Activated CD8-positive, alpha-beta memory T cell treated with anti-CD3 and anti-CD28 coated beads, Interleukin-2, amount 50 U/mL, for 4 hours (primary cell): Measurements from ENCODE around the gene NELFE.
"Not testable (repeated sequence)": the region's sequence is repeated elsewhere in the genome, so short reads cannot be mapped to it uniquely, and the experiment has no call there.

Experiments
- DNase-seq: peaks from one replicate; pipeline ENCODE4 v3.0.0-alpha.2; 2020

NELFE gene

DNA sequence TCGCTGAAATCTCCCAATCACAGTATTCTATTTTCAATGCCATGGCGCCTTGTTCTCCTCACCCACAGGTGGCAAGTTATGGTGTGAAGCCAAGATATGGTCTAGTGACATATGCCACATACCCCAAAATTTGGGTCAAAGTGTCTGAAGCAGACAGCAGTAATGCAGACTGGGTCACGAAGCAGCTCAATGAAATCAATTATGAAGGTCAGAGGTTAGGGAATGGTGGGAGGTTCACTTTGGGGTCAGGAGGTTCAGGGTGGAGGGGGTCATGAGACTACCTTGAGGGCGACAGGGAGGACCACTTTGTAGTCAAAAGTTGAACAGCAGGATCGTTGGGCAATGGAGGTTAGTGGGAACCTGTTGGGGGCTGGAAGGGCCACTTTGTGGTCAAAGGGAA lies 10.5 kb downstream of the NELFE start:
- no peak for DNase-seq

DNA sequence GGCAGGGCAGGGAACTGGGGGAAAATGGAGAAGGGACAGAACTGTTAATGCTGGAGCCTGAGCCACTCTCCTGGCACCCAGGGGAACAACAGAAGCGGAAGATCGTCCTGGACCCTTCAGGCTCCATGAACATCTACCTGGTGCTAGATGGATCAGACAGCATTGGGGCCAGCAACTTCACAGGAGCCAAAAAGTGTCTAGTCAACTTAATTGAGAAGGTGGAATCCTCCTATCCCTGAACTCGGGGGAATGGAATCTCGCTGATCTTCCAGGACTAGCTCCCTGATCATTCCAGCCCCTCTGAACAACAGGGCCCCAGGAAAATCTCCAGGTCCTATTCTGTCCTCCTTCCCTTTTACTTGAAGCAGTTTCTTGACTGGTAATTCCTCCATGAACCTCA lies 10.9 kb downstream of the NELFE start:
- no peak for DNase-seq

DNA sequence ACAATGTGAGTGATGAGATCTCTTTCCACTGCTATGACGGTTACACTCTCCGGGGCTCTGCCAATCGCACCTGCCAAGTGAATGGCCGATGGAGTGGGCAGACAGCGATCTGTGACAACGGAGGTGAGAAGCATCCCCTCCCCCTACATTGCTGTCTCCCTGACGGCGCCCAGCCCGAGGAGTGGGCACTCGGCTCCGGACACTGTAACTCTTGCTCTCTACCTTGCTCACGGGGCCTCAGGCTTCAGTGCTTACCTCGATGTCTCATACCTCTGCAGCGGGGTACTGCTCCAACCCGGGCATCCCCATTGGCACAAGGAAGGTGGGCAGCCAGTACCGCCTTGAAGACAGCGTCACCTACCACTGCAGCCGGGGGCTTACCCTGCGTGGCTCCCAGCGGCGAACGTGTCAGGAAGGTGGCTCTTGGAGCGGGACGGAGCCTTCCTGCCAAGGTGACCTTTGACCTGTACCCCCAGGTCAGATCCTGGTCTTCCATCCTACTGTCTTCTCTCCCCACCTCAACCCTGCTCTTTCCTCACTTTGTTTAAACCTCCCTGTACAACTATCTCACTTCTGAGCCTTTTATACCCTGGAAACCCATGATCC lies 11.6 kb downstream of the NELFE start:
- DNase-seq = no peak

DNA sequence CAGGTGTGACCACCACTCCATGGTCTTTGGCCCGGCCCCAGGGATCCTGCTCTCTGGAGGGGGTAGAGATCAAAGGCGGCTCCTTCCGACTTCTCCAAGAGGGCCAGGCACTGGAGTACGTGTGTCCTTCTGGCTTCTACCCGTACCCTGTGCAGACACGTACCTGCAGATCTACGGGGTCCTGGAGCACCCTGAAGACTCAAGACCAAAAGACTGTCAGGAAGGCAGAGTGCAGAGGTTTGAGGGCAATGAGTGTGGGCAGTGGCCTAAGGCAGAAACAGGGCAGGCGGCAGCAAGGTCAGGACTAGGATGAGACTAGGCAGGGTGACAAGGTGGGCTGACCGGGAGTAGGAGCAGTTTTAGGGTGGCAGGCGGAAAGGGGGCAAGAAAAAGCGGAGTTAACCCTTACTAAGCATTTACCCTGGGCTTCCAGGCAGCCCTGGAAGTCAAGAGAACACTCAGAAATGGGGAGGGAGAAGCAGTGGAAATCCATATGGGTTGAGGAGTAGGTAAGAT lies 12.3 kb downstream of the NELFE start:
- no peak for DNase-seq

DNA sequence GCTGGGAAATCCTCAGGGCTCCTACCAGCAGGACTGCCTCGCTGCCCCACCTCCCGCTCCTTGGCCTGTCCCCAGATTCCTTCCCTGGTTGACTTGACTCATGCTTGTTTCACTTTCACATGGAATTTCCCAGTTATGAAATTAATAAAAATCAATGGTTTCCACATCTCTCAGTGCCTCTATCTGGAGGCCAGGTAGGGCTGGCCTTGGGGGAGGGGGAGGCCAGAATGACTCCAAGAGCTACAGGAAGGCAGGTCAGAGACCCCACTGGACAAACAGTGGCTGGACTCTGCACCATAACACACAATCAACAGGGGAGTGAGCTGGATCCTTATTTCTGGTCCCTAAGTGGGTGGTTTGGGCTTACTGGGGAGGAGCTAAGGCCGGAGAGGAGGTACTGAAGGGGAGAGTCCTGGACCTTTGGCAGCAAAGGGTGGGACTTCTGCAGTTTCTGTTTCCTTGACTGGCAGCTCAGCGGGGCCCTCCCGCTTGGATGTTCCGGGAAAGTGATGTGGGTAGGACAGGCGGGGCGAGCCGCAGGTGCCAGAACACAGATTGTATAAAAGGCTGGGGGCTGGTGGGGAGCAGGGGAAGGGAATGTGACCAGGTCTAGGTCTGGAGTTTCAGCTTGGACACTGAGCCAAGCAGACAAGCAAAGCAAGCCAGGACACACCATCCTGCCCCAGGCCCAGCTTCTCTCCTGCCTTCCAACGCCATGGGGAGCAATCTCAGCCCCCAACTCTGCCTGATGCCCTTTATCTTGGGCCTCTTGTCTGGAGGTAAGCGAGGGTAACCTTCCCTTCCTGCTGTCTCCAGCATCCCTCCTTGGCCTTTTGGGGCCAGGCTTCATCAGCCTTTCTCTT lies 13.0 kb downstream of the NELFE start, which contains the start of gene CFB:
CFB (plus strand) TSS at position 589 of the 863 bp plus-strand sequence; CDS start at position 716, 127 bp downstream.
- no peak for DNase-seq

DNA sequence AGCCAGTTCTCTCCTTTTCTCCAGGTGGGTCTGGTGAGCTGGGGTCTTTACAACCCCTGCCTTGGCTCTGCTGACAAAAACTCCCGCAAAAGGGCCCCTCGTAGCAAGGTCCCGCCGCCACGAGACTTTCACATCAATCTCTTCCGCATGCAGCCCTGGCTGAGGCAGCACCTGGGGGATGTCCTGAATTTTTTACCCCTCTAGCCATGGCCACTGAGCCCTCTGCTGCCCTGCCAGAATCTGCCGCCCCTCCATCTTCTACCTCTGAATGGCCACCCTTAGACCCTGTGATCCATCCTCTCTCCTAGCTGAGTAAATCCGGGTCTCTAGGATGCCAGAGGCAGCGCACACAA lies 13.6 kb downstream of the NELFE start:
- DNase-seq = no peak

DNA sequence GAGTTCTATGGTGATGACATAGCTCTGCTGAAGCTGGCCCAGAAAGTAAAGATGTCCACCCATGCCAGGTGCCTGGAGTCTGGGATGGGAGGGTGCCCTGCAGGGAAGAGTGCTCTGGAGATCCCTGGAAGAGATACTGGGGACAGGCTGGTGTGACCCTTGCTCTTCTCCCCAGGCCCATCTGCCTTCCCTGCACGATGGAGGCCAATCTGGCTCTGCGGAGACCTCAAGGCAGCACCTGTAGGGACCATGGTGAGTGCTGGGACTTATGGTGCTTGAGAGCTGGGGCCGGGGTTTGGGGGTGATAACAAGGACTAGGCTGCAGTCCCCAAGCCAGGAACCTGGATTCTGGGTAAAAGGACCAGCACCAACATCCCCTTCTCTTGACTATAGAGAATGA lies 15.0 kb downstream of the NELFE start:
- DNase-seq = no peak

DNA sequence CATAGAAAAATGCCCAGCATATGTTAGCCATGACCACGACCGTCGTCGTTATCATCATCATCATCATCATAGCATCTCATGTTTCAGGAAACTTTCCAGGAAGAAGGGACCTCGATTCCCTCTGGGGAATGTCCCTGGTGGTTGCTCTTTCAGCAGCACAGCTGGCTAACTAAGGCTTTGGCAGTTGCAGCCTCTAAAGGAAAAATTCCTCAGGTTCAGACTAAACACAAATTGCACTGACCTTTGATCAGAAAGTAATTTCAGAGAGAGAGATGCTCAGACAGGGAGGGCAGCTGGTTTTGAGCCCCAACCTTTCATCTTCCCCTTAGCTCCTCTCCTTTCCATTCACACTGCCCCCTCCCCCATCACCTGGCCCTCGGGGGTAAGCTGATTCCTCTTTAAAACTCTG lies 18.5 kb downstream of the NELFE start:
- DNase-seq = no peak

DNA sequence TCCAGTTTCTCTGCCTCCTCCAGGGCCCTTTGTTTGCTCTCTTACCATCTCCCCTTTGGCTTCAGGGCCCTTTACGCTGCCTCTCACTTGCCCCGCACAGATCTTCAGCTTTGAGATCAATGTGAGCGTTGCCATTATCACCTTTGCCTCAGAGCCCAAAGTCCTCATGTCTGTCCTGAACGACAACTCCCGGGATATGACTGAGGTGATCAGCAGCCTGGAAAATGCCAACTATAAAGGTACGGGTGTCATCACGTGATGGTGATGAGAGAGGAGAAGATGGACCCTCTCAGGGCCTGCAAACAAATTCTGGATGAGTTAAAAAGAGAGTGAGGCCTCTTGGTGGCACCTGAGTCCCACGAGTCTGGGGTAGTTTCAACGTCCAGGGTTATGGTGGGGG lies 22.9 kb downstream of the NELFE start:
- no peak for DNase-seq

DNA sequence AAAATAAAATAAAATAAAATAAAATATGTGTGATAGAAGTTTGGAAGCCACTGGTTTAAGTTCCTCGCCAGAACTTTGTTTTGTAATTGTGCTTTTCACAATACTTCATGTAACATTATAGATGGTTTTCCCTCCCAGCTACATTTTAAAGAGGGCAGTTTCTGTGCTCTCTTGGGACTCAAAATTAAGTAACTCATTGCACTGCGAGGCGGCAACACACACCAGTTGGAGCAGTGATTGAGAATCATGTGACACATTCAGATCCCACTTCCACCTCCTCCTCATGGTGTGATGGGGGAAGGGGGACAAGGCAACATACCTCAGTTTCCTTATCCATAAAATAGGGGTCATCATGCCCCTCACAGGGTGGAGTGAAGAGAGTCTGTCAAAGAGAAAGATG lies 23.8 kb downstream of the NELFE start:
- no peak for DNase-seq

DNA sequence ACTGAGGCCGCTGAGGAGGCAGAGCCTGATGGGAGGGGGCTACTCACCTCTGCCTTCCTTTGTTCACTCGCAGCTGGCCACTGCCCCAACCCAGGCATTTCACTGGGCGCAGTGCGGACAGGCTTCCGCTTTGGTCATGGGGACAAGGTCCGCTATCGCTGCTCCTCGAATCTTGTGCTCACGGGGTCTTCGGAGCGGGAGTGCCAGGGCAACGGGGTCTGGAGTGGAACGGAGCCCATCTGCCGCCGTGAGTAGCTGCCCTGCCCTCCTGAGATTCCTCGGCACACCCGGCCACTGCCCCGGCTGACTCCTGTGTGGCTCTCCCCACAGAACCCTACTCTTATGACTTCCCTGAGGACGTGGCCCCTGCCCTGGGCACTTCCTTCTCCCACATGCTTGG lies 25.2 kb downstream of the NELFE start:
- no peak for DNase-seq

DNA sequence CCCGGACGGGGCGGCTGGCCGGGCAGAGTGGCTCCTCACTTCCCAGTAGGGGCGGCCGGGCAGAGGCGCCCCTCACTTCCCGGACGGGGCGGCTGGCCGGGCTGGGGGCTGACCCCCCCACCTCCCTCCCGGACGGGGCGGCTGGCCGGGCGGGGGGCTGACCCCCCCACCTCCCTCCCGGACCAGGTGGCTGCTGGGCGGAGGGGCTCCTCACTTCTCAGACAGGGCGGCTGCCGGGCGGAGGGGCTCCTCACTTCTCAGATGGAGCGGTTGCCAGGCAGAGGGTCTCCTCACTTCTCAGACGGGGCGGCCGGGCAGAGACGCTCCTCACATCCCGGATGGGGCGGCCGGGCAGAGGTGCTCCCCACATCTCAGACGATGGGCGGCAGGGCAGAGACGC lies 26.6 kb downstream of the NELFE start:
- DNase-seq = not testable (repeated sequence)

DNA sequence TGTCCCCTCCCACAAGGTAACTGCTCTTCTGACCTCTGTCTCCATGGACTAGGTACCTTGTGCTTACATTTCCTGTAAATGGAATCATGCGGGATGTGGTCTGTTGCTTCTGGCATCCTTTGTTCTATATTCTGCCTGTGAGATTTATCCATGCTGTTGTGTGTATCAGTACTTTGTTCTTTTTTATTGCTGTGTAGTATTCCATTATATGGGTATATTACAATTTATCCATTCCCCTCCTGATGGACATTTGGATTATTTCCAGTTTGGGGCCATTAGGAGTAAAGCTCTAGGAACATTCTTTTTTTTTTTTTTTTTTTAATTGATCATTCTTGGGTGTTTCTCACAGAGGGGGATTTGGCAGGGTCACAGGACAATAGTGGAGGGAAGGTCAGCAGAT lies 27.8 kb downstream of the NELFE start:
- no peak for DNase-seq

DNA sequence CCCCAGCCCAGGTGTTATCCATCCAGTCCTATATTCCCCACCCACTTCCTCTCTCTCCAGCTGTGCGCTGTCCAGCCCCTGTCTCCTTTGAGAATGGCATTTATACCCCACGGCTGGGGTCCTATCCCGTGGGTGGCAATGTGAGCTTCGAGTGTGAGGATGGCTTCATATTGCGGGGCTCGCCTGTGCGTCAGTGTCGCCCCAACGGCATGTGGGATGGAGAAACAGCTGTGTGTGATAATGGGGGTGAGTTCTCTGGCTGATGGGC lies 30.2 kb downstream of the NELFE start:
- DNase-seq = no peak

DNA sequence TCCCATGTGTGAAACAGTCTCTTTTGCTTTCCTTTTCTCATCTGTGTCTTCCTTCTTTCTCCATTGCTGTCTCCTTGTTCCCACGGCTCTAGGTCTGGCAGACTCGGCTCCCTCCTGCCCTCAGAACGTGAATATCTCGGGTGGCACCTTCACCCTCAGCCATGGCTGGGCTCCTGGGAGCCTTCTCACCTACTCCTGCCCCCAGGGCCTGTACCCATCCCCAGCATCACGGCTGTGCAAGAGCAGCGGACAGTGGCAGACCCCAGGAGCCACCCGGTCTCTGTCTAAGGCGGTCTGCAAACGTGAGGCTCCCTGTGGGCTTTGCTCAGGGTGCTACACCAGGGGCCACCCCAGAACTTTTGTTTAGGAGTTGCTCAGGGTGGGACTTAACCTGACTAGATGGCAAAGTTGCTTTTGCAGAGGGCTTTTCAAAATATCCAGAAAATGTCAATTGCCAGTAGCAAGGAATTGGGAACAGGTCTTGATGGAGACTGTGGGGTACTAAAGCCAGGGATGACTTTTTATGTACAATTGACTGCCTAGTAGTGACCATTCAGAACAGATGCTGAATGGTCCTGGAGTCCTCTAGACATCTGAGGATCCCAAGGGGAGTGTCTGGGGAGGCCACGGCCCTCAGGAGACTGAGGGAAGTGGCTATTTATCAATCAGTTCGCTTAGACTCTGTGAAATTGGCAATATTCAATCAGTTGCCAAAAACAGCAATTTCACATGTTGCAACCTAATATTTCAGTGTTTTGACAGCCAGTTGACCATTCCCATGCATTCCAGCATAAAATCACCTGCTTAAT lies 30.7 kb downstream of the NELFE start:
- DNase-seq = no peak

DNA sequence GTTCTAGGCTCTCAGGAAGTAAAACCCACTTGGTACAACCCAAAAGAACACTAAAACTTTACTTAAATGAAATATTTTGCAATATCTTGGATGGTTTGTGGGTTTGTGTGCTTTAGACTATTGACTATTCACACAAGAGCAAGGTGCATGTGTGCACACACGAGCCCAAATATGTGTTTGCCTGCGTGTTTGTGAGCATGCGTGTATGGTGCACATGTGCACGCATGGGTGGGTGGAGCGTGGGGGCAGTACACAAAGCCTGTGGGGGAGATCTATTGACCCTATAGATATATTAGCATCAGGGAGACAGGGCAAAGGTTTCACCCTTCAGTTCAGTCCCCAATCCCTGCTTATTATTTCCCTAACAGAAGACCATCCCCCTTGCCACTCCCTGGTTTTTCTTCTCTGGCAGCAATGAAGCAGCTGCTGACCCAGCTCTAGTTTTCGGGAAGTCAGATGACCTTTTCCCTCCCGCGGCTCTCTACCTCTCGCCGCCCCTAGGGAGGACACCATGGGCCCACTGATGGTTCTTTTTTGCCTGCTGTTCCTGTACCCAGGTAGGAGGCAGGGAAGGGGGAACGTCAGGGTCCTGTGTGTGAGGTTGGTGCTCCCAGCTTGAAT lies 31.4 kb downstream of the NELFE start, which contains the start of gene C2:
C2 (plus strand) TSS at position 476 of the 621 bp plus-strand sequence; CDS start at position 512, 36 bp downstream.
- DNase-seq = no peak

DNA sequence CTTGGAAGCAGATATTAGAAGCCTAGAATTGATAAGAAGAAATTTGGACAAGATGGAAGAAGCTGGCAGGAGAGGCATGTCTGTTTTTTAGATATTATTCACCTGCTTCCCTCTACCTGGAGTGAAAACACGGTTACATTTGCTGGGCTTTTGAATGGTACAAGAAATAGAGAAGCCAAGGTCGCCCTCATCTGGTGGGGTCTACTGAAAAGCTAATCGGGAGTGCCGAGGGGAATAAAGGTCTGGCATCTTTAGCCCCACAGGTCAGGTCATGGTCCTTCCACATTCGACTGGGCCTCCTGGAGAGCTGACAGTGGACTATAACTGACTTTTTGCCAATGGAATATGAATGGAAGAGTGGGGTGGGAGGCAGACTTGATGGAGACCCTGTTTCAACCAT lies 35.8 kb downstream of the NELFE start:
- DNase-seq = peak; percentile 28

DNA sequence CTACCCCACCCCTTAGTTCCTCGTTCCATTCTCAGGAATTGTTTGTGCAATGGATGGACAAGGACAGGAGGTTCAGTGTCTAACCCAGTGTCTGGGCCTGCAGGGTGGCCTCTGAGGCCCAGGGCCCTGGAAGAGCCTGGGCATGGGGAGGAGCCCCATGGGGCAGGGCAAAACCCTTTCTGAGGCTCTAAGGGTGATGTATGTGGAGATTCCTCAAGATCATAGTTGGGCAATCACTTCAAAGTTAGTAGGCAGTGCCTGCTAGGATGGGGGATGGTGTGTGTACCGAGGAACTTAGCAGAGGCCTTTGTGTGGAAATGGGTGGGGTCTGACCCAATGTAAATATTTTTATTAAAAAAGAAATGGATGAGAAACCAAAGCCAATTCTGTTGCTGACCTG lies 38.0 kb downstream of the NELFE start:
- DNase-seq = no peak

DNA sequence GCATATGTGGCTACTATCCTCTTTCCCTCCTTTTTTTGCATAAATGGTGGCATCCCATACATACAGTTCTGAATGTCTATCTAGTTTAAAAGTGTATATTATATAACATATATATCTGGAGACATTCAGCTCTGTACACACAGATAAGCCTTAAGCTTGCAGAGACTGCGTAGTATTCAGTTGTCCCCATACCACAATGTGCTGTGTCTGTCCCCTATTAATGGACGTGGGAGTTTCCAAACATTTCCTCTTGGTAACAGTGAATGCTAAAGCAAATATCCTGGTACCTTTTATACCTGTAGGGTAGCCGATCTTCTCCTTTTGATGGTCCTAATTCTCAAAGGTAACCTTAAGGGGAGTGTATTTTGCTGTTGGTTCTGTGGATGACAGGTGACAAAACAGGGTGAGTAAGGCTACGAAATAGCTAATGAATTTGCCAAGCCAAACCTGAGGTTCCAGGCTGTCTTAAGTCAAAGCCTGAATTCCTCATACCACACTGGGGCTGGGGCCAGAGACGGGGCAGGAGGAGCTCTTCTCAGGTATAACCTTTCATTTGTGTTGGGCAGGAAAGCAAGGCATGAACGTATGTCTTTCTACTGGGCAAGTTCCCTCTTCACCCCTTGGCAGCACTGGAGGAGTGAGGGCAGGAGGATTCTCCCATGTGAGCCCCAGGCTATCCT lies 39.0 kb downstream of the NELFE start:
- DNase-seq = no peak

DNA sequence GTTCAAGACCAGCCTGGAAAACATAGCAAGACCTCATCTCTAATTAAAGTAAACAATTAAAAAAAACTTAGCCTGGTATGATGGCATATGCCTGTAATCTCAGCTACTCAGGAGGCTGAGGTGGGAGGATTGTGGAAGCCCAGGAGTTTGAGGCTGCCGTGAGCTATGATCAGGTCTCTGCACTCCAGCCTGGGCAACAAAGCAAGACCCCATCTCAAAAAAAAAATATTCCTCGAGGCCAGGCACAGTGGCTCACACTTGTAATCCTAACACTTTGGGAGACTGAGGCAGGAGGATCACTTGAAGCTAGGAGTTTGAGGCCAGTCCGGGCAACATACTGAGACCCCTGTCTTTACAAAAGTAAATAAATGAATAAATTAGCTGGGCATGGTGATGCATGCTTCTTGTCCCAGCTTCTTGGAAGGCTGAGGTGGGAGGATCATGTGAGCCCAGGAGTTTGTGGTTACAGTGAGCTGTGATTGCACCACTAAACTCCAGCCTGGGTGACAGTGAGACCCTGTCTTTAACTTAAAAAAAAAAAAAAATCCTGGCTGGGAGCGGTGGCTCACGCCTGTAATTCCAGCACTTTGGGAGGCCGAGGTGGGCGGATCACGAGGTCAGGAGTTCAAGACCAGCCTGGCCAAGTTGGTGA lies 40.6 kb downstream of the NELFE start:
- no peak for DNase-seq

DNA sequence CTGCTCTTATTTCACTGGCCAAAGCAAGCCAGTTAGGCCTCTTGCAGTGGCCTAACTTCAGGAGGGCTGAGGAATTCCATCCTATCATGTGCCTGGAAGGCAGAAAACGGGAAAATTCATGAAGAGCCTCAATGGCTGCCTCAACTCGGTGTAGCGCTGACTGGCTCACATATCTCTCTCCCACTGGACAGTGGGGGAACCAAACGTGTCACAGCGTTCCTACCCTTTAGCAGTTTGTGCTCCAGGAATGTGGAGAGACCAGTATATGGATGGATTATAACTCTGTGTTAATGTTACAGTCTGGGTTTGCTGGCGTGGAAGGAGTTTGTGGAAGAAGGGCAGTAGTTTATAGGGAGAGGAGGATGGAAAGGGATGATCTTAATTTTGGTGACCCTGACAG lies 43.0 kb downstream of the NELFE start:
- DNase-seq = no peak

DNA sequence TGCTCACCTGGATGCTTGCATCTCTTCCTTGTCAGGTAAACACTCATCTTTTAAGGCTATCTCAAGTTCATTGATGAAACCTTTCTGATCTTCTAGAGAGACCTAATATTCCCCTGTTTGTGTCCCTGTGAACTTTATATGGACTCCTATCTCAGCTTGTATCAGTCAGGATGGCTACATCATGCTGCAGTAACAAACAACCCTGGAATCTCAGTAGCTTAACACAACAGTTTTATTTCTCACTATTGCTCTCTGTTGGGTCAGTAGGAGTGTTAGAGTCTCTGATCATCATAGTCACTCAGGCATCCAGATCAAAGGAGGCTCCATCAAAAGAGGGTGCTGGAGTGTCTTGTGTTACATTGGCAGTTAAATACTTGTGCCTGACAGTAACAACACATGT lies 43.4 kb downstream of the NELFE start:
- no peak for DNase-seq
